Neural cell (in vitro differentiated cells): ENCODE results near the gene MYO5A. TPM values are rescaled to one million over a fixed set of nuclear protein-coding genes. Genes with fewer than 3 reads are reported as not detected.

ENCODE experiments used
- H2AFZ ChIP-seq: fragments of 200-600, 300-800 bp; sonication (generic), shearing (Covaris generic); 2 replicates; pipeline ENCODE4 v1.6.0; 2014; ENCODE audit warnings: low read depth, mild to moderate bottlenecking, antibody characterized with exemption, low read length, moderate library complexity
- H3F3A ChIP-seq: fragments of 200-600 bp; shearing (Covaris generic); 2 replicates; pipeline ENCODE4 v1.6.1; 2016; ENCODE audit warnings: mild to moderate bottlenecking, moderate library complexity, mixed read lengths, antibody characterized with exemption, low read length; ENCODE audit not compliant: insufficient read depth, poor library complexity, severe bottlenecking
- H3K27ac ChIP-seq: fragments of 200-600, 300-800 bp; sonication (generic), shearing (Covaris generic); 2 replicates; pipeline ENCODE4 v1.5.1; 2014; ENCODE audit warnings: mild to moderate bottlenecking, low read length, moderate library complexity
- H3K27me3 ChIP-seq: fragments of 300-800, 200-600 bp; sonication (generic), shearing (Covaris generic); 2 replicates; pipeline ENCODE4 v1.6.0; 2014; ENCODE audit warnings: mild to moderate bottlenecking, low read depth, low read length, moderate library complexity; ENCODE audit not compliant: insufficient read depth
- H3K36me3 ChIP-seq: fragments of 300-800, 200-600 bp; sonication (generic), shearing (Covaris generic); 2 replicates; pipeline ENCODE4 v1.5.1; 2014; ENCODE audit warnings: mild to moderate bottlenecking, antibody characterized with exemption, low read length, moderate library complexity; ENCODE audit not compliant: insufficient read depth
- H3K4me2 ChIP-seq: fragments of 300-800, 200-600 bp; sonication (generic), shearing (Covaris generic); 2 replicates; pipeline ENCODE4 v1.6.0; 2014; ENCODE audit warnings: mild to moderate bottlenecking, low read length
- H3K4me3 ChIP-seq: fragments of 300-800, 200-600 bp; sonication (generic), shearing (Covaris generic); 2 replicates; pipeline ENCODE4 v1.5.1; 2014; ENCODE audit warnings: mild to moderate bottlenecking, low read length, moderate library complexity
- H3K79me2 ChIP-seq: fragments of 200-600 bp; shearing (Covaris generic); replicated peaks from 2 replicates; pipeline ENCODE4 v1.6.0; 2014; ENCODE audit warnings: mild to moderate bottlenecking, low read length, moderate library complexity; ENCODE audit not compliant: insufficient read depth
- H3K9ac ChIP-seq: fragments of 300-800, 200-600 bp; sonication (generic), shearing (Covaris generic); 2 replicates; pipeline ENCODE4 v1.6.1; 2016; ENCODE audit warnings: mild to moderate bottlenecking, low read length, mixed read lengths
- H3K9me2 ChIP-seq: fragments of 200-600 bp; shearing (Covaris generic); 2 replicates; pipeline ENCODE4 v1.6.1; 2016; ENCODE audit warnings: mild to moderate bottlenecking, low read length, mixed read lengths; ENCODE audit not compliant: insufficient read depth
- H3K9me3 ChIP-seq: fragments of 200-600, 300-800 bp; sonication (generic), shearing (Covaris generic); 2 replicates; pipeline ENCODE4 v1.6.1; 2016; ENCODE audit warnings: mild to moderate bottlenecking, mixed run types, low read length, moderate library complexity, mixed read lengths
- H4K20me1 ChIP-seq: fragments of 200-600 bp; shearing (Covaris generic); 2 replicates; pipeline ENCODE4 v1.6.1; 2016; ENCODE audit warnings: mild to moderate bottlenecking, mixed run types; ENCODE audit not compliant: insufficient read depth
- CTCF ChIP-seq: fragments of 450-650 bp; IDR thresholded peaks from 2 replicates; pipeline ENCODE4 v1.5.1; 2014; ENCODE audit warnings: antibody characterized with exemption, mild to moderate bottlenecking, moderate library complexity; ENCODE audit not compliant: poor library complexity, severe bottlenecking
- EP300 ChIP-seq: fragments of 450-650 bp; conservative IDR thresholded peaks from 2 replicates; pipeline ENCODE4 v1.6.1; 2014; ENCODE audit warnings: antibody characterized with exemption, mild to moderate bottlenecking, moderate library complexity; ENCODE audit not compliant: poor library complexity, severe bottlenecking
- EZH2 ChIP-seq: fragments of 200-600, 300-800 bp; shearing (Covaris generic), sonication (generic); IDR thresholded peaks from 2 replicates; pipeline ENCODE4 v1.6.1; 2014; ENCODE audit warnings: antibody characterized with exemption, low read length, borderline replicate concordance, mild to moderate bottlenecking; ENCODE audit not compliant: insufficient read depth, poor library complexity, severe bottlenecking
- MXI1 ChIP-seq: fragments of 450-650 bp; conservative IDR thresholded peaks from 2 replicates; pipeline ENCODE4 v1.6.1; 2014; ENCODE audit warnings: antibody characterized with exemption, mild to moderate bottlenecking; ENCODE audit not compliant: poor library complexity, severe bottlenecking
- POLR2AphosphoS5 ChIP-seq: IDR thresholded peaks from 2 replicates; pipeline ENCODE4 v1.6.1; 2012
- RAD21 ChIP-seq: fragments of 450-650 bp; conservative IDR thresholded peaks from 2 replicates; pipeline ENCODE4 v1.6.1; 2014; ENCODE audit warnings: antibody characterized with exemption, mild to moderate bottlenecking, moderate library complexity
- REST ChIP-seq: IDR thresholded peaks from 2 replicates; pipeline ENCODE4 v1.6.1; 2012; ENCODE audit warnings: borderline replicate concordance
- SMC3 ChIP-seq: fragments of 450-650 bp; conservative IDR thresholded peaks from 2 replicates; pipeline ENCODE4 v1.6.1; 2014; ENCODE audit warnings: antibody characterized with exemption, mild to moderate bottlenecking, moderate library complexity; ENCODE audit not compliant: poor library complexity
- TAF1 ChIP-seq: IDR thresholded peaks from 2 replicates; pipeline ENCODE4 v1.6.1; 2012; ENCODE audit warnings: low read depth
- polyA plus RNA-seq: library from polyadenylated mRNA; depleted of rRNA; stranded (reverse); fragments of >200 nt; gene quantifications from 2 replicates; pipeline ENCODE4 v1.2.3, GENCODE V29; 2014

The MYO5A gene
- polyA plus RNA-seq, 1 donor from 2014 or later = 43.8 TPM

GRCh38 chr15:52546031-52546751 lies 17.5 kb upstream of the MYO5A start:
- no peaks in the 10 kb centered on the region for H3K9me2 ChIP-seq
- no peaks in the 10 kb centered on the region for H3K79me2 ChIP-seq
- peaks cover 6% of the 10 kb centered on the region for H3K36me3 ChIP-seq
- no peaks in the 10 kb centered on the region for H3K27me3 ChIP-seq
- H4K20me1 ChIP-seq = no peaks in the 10 kb centered on the region
- no peak overlapping the region for H3K4me3 ChIP-seq
- TF ChIP-seq RAD21 (no peak), REST (no peak), POLR2AphosphoS5 (no peak), MXI1 (no peak), CTCF (no peak), EZH2 (no peak), EP300 (no peak), SMC3 (no peak), TAF1 (no peak)
- no peaks in the 10 kb centered on the region for H3F3A ChIP-seq
- H3K27ac ChIP-seq = no peak overlapping the region
- no peaks in the 10 kb centered on the region for H3K9me3 ChIP-seq
- no peak overlapping the region for H2AFZ ChIP-seq
- no peak overlapping the region for H3K9ac ChIP-seq
- no peak overlapping the region for H3K4me2 ChIP-seq

GRCh38 chr15:52540374-52541012 lies 11.8 kb upstream of the MYO5A start:
- H3F3A ChIP-seq = no peaks in the 10 kb centered on the region
- no peak for TF ChIP-seq SMC3
- TF ChIP-seq REST = no peak
- no peak for TF ChIP-seq MXI1
- TF ChIP-seq CTCF = no peak
- no peak for TF ChIP-seq EZH2
- TF ChIP-seq RAD21 = no peak
- no peak for TF ChIP-seq EP300
- no peak for TF ChIP-seq POLR2AphosphoS5
- no peak for TF ChIP-seq TAF1
- H3K9me3 ChIP-seq = no peaks in the 10 kb centered on the region
- no peak overlapping the region for H2AFZ ChIP-seq
- no peaks in the 10 kb centered on the region for H3K36me3 ChIP-seq
- no peaks in the 10 kb centered on the region for H3K27me3 ChIP-seq
- no peak overlapping the region for H3K27ac ChIP-seq
- no peak overlapping the region for H3K4me2 ChIP-seq
- no peaks in the 10 kb centered on the region for H3K9me2 ChIP-seq
- H3K9ac ChIP-seq = no peak overlapping the region
- no peaks in the 10 kb centered on the region for H3K79me2 ChIP-seq
- no peaks in the 10 kb centered on the region for H4K20me1 ChIP-seq
- H3K4me3 ChIP-seq = no peak overlapping the region
